ENCODE data around the gene TMTC2.

Gene TMTC2

GRCh38 chr12:82959821-82960220, 273.1 kb downstream of the TMTC2 start:
- ChIA-PET POLR2A (no interaction called here), CTCF (no interaction called here)
- TF ChIP-seq CTCF (IDR thresholded peaks at IDR 0.05; ENCODE audit: control extremely low read depth, extremely low read depth, low read depth, missing control alignments), result no peak
- DNase-seq (ENCODE audit: extremely low spot score), result no peak

- ChIA-PET POLR2A (no interaction called here), CTCF (no interaction called here)
- no peak for TF ChIP-seq CTCF (IDR thresholded peaks at IDR 0.05; ENCODE audit: control extremely low read depth, extremely low read depth, low read depth, missing control alignments)
- DNase-seq (ENCODE audit: extremely low spot score), result no peak
Measured at GRCh38 chr12:82961835-82962234, 275.1 kb downstream of the TMTC2 start.

GRCh38 chr12:82963956-82964355, 277.2 kb downstream of the TMTC2 start:
- ChIA-PET POLR2A (no interaction called here), CTCF (no interaction called here)
- no peak for TF ChIP-seq CTCF (IDR thresholded peaks at IDR 0.05; ENCODE audit: control extremely low read depth, extremely low read depth, low read depth, missing control alignments)
- no peak for DNase-seq (ENCODE audit: extremely low spot score)

DNA sequence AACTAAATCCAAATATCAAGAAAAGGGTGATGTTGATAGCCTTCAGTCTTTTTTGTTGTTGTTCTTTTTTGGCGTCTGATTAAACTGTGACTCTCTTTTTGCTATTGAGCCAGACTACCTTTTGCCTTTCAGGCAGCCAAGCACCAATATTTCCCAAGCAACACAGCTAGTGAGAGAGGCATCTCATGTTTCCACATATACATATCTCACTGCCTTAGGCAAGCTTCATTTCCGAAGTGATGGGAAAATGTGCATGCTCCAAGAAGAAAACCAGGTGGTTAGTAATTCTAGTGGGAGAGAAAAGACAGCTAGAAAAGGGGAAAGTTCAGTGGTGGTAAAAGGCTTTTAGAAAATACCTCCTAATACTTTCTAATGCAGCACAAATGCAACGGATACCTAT, 277.7 kb downstream of the TMTC2 start:
- TF ChIP-seq CTCF (IDR thresholded peaks at IDR 0.05; ENCODE audit: control extremely low read depth, extremely low read depth, low read depth, missing control alignments), result no peak
- POLR2A ChIA-PET, result no interaction called here
- CTCF ChIA-PET, result no interaction called here
- DNase-seq (ENCODE audit: extremely low spot score), result no peak

DNA sequence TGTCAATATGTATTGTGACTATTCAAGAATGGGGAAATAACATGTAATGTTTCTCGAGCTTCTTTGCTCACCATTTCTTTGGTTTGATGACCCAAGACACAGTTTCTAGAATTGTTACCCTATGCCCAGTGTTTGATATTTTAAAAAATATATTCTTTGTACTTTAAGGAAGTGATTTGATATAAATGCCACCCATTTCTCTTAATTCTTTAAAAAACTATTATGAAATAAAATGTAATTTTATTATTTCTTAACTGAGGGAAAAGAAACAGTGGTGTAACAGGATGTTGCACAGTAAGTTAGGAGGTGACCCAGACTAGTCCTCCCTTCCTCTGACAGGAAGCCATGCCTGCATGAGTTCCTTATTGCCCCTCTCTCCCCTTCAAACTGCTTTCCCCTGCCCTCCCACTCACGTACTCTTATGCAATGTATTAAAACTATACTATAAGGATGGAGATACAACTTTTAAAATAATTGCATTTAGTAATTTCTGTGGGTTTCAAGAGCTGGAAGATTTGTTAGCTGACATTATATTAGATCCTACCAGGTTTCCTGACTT, 279.4 kb downstream of the TMTC2 start:
- DNase-seq (ENCODE audit: extremely low spot score), result no peak
- POLR2A ChIA-PET, result no interaction called here
- CTCF ChIA-PET, result no interaction called here
- no peak for TF ChIP-seq CTCF (IDR thresholded peaks at IDR 0.05; ENCODE audit: control extremely low read depth, extremely low read depth, low read depth, missing control alignments)

GRCh38 chr12:82968631-82969367, 282.1 kb downstream of the TMTC2 start:
- ChIA-PET POLR2A (no interaction called here), CTCF (interaction anchor here (1.0 kb wide), 1 partner anchor 283 kb away, joined by 3 read pairs; no protein-coding TSS in a partner anchor)
- no peak for TF ChIP-seq CTCF (IDR thresholded peaks at IDR 0.05; ENCODE audit: control extremely low read depth, extremely low read depth, low read depth, missing control alignments)
- no peak for DNase-seq (ENCODE audit: extremely low spot score)

Data from GM10248 (cell line).